Amniotic epithelial cell (primary cell): ENCODE data around the gene UCN.

Experiments
- DNase-seq: peaks from one replicate; pipeline ENCODE4 v3.0.0-alpha.2; 2010; ENCODE audit warnings: low read depth

The UCN gene

DNA sequence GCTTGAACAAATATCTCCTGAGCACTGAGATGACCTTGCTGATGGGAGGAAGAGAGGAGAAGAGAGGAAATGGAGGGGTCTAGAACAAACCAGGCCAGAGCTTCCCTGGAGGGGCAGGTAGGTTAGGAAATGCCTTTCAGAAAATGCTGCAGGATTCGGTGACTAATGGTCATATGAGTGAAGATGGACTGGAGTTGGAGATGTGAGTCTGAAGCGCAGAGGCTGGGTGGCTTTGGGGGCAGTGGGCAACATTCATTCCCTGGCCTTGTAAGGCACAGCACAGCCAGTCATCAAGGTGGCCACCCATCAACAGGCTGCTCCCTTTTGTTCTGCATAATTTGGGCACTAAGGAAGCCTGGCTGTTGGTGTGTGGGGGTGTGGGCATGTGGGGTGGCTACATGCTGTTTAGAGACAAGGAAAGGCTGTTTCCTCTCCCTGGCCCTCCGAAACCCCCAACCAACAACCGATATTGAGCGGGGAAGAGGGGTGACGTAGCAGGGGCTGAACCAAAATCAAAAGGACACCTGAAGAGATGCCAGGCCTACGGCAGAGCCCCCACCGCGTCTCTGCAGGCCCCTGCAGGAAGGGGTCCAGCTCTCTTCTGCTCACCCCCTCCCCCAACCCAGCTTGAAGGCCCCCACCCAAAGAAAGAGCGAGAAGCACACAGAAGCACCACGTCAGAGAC lies 46.9 kb downstream of the UCN start:
- no peak for DNase-seq

DNA sequence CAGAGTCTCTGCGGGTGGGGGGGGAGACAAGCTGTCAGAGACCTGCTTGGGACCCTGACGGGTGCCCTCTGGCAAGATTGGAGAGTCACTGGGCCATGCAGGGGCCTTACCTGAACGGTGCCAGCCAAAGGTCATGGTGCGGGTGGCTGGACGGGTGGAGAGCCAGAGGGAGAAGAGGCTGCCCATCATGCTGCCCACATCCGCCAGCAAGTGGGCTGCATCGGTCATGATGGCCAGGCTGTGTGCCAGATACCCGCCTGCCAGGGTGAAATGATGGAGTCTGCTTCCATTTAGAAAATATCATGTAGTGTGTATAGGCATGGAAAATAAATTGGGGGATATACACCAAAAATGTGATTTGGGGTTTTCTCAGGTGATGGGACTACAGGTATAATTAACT lies 50.2 kb downstream of the UCN start:
- no peak for DNase-seq
